Motor neuron (in vitro differentiated cells): Measurements from ENCODE around the gene CCDC92B. TPM values are rescaled to one million over a fixed set of nuclear protein-coding genes. Genes with fewer than 3 reads are reported as not detected.

Experiments used
- ATAC-seq, 8 experiments: fragments of 200-7000 bp; cut with Tn5 transposase; replicated peaks in 6 of 8; 2 replicates each; pipeline ENCODE4 v1.8.0; 2021; ENCODE audit warnings: mild to moderate bottlenecking in 8 of 8, moderate library complexity in 8 of 8
- H3K27ac ChIP-seq, 2 donors: fragments of 250-450 bp; sonication (Bioruptor Pico); 2 replicates each; pipeline ENCODE4 v1.9.0; 2021; ENCODE audit warnings: antibody characterized with exemption in 2 of 2, mild to moderate bottlenecking in 2 of 2, moderate library complexity in 1 of 2
- H3K4me1 ChIP-seq, 2 donors: fragments of 250-450 bp; sonication (Bioruptor Pico); replicated peaks in 1 of 2; 2 replicates each; pipeline ENCODE4 v1.6.1; 2021; ENCODE audit warnings: antibody characterized with exemption in 2 of 2, mild to moderate bottlenecking in 2 of 2, moderate library complexity in 1 of 2
- H3K4me3 ChIP-seq, 5 donors: fragments of 250-450 bp; sonication (Bioruptor Pico); 2 replicates each; pipeline ENCODE4 v1.9.0; 2021; ENCODE audit warnings: antibody characterized with exemption in 5 of 5, mild to moderate bottlenecking in 5 of 5, moderate library complexity in 4 of 5
- WGBS, 10 experiments: fragments of 450-650 bp; shearing (Covaris generic); methylation state at CpG; one replicate each; pipeline ENCODE4 v1.0.0; 2022; 5-methylcytosine and 5-hydroxymethylcytosine counted together
- in situ Hi-C, 9 experiments: fragments of 400-800 bp; cut with MboI; loops; one replicate each; pipeline ENCODE4 v1.15.0; 2021; ENCODE audit warnings: low sequenced_read_pairs in 9 of 9, low pct_unique_long_range_greater_than_20kb in 2 of 9; ENCODE audit not compliant: unreplicated experiment in 9 of 9
- total RNA-seq, 8 experiments: library from RNA; unstranded; fragments of 300-600 nt; gene quantifications; 2 replicates each; pipeline versions ENCODE4 v1.2.3 to v1.2.4, GENCODE V29; 2022

CCDC92B gene
- total RNA-seq, 8 experiments from 2014 or later: 0.15 to 2.9 (median 1.2) TPM

- peaks cover 25 to 28% of the 10 kb centered on the region in 2 donors for H3K4me1 ChIP-seq
- peak overlapping the region; percentile 49 to 81 (median 52) for H3K4me3 ChIP-seq
- H3K27ac ChIP-seq: no peak overlapping the region
- in situ Hi-C loops: no loop called here
- ATAC-seq: no peak
- 0 to 89% (median 25%) methylated on average over 3 to 5 of the region's 16 CpGs; no CpG with 5 or more reads in 5 of the 10 experiments for WGBS, 10 experiments
Observed at GRCh38 chr17:2710071-2710802, 39.2 kb downstream of the CCDC92B start.

GRCh38 chr17:2709183-2709661 is 40.2 kb downstream of the CCDC92B start:
- in situ Hi-C loops: no loop called here
- ATAC-seq: peak in 1 of 8 experiments; percentile 13
- Histone ChIP-seq H3K4me1 (peaks cover 25 to 28% of the 10 kb centered on the region in 2 donors), H3K4me3 (no peak overlapping the region), H3K27ac (no peak overlapping the region)
- 20 to 100% (median 68%) methylated on average over 1 to 4 of the region's 10 CpGs; no CpG with 5 or more reads in 5 of the 10 experiments for WGBS, 10 experiments

- Histone ChIP-seq H3K4me3 (no peak overlapping the region), H3K27ac (no peak overlapping the region), H3K4me1 (peaks cover 25 to 28% of the 10 kb centered on the region in 2 donors)
- WGBS, 10 experiments: 67 to 80% methylated on average over 3 to 4 of the region's 21 CpGs; no CpG with 5 or more reads in 8 of the 10 experiments
- ATAC-seq: no peak
- in situ Hi-C loops: no loop called here
Observed at GRCh38 chr17:2708585-2709182, 40.8 kb downstream of the CCDC92B start.

- no peak overlapping the region for H3K27ac ChIP-seq
- H3K4me3 ChIP-seq: no peak overlapping the region
- in situ Hi-C loops: no loop called here
- peak in 4 of 8 experiments; percentile 0 to 13 (median 2) for ATAC-seq
- H3K4me1 ChIP-seq: peaks cover 24 to 28% of the 10 kb centered on the region in 2 donors
- 17 to 100% (median 70%) methylated on average over 1 to 6 of the region's 13 CpGs; no CpG with 5 or more reads in 5 of the 10 experiments for WGBS, 10 experiments
Observed at GRCh38 chr17:2707721-2708584, 41.5 kb downstream of the CCDC92B start.

- peaks cover 16 to 20% of the 10 kb centered on the region in 2 donors for H3K4me1 ChIP-seq
- in situ Hi-C loops: no loop called here
- no peak overlapping the region for H3K27ac ChIP-seq
- WGBS, 10 experiments: 60 to 100% (median 86%) methylated on average over 1 to 4 of the region's 21 CpGs; no CpG with 5 or more reads in 6 of the 10 experiments
- H3K4me3 ChIP-seq: no peak overlapping the region
- ATAC-seq: no peak
Observed at GRCh38 chr17:2706911-2707510, 42.4 kb downstream of the CCDC92B start.

- H3K27ac ChIP-seq: no peak overlapping the region
- in situ Hi-C loops: no loop called here
- H3K4me3 ChIP-seq: no peak overlapping the region
Observed at GRCh38 chr17:2705888-2706795, 43.3 kb downstream of the CCDC92B start.

GRCh38 chr17:2705263-2705662 is 44.2 kb downstream of the CCDC92B start:
- H3K4me3 ChIP-seq: no peak overlapping the region
- WGBS, 10 experiments: 75 to 90% (median 85%) methylated on average over 1 to 5 of the region's 7 CpGs; no CpG with 5 or more reads in 6 of the 10 experiments
- peaks cover 9 to 15% of the 10 kb centered on the region in 2 donors for H3K4me1 ChIP-seq
- in situ Hi-C loops: no loop called here
- peak in 5 of 8 experiments; percentile 6 to 61 (median 28) for ATAC-seq
- no peak overlapping the region for H3K27ac ChIP-seq

More at GRCh38 chr17:2705888-2706795, 43.3 kb downstream of the CCDC92B start:
- H3K4me1 ChIP-seq: peaks cover 16 to 18% of the 10 kb centered on the region in 2 donors
- WGBS, 10 experiments: 80 to 100% (median 93%) methylated on average over 1 to 5 of the region's 25 CpGs; no CpG with 5 or more reads in 4 of the 10 experiments
- ATAC-seq: no peak

GRCh38 chr17:2704890-2705248 is 44.6 kb downstream of the CCDC92B start:
- H3K27ac ChIP-seq: no peak overlapping the region

GRCh38 chr17:2704031-2704889 is 45.2 kb downstream of the CCDC92B start:
- ATAC-seq: no peak
- in situ Hi-C loops: no loop called here
- peaks cover 2 to 9% of the 10 kb centered on the region in 2 donors for H3K4me1 ChIP-seq
- H3K27ac ChIP-seq: no peak overlapping the region
- no peak overlapping the region for H3K4me3 ChIP-seq
- WGBS, 10 experiments: 80 to 90% (median 85%) methylated on average over 4 to 13 of the region's 38 CpGs; no CpG with 5 or more reads in 6 of the 10 experiments

More at GRCh38 chr17:2704890-2705248, 44.6 kb downstream of the CCDC92B start:
- peaks cover 6 to 13% of the 10 kb centered on the region in 2 donors for H3K4me1 ChIP-seq
- WGBS, 10 experiments: no CpG with 5 or more reads among the region's 4 CpGs
- in situ Hi-C loops: no loop called here
- no peak for ATAC-seq
- H3K4me3 ChIP-seq: no peak overlapping the region

GRCh38 chr17:2703606-2704005 is 45.8 kb downstream of the CCDC92B start:
- H3K4me1 ChIP-seq: peaks cover 0 to 6% of the 10 kb centered on the region in 2 donors
- ATAC-seq: no peak
- 88 to 100% (median 100%) methylated on average over 1 to 3 of the region's 16 CpGs; no CpG with 5 or more reads in 7 of the 10 experiments for WGBS, 10 experiments
- in situ Hi-C loops: no loop called here
- no peak overlapping the region for H3K4me3 ChIP-seq
- no peak overlapping the region for H3K27ac ChIP-seq

- Histone ChIP-seq H3K4me1 (peaks cover 0 to 5% of the 10 kb centered on the region in 2 donors), H3K4me3 (no peak overlapping the region), H3K27ac (no peak overlapping the region)
- no peak for ATAC-seq
- WGBS, 10 experiments: 100% methylated on average over 2 of the region's 20 CpGs; no CpG with 5 or more reads in 9 of the 10 experiments
- in situ Hi-C loops: no loop called here
Observed at GRCh38 chr17:2703181-2703580, 46.3 kb downstream of the CCDC92B start.
